HG03159 (cell line): ENCODE data around the gene NCKAP5.

Source experiments
- ATAC-seq: cut with Tn5 transposase; IDR thresholded peaks from one replicate; pipeline ENCODE4 v1.9.1; 2021; ENCODE audit warnings: mild to moderate bottlenecking, moderate library complexity; ENCODE audit not compliant: unreplicated experiment

The NCKAP5 gene

DNA sequence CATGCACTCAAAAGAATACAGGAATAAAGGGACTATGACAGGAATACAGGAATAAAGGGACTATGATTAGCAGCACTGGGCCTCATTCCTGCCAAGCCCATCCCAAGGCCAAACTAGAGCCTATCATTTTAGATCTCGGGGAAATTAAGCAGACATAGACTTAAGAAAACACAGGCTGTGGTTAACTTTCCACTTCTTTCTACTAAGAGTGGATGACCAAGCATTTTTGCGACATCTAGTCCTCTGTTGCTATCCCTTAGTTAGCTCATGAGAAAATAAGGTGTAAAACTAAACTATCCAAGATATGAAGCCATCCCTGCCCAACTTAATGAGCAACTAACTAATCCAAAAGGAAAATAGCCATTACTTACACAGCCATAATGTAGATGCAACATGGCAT lies 904.2 kb downstream of the NCKAP5 start:
- no peak for ATAC-seq

DNA sequence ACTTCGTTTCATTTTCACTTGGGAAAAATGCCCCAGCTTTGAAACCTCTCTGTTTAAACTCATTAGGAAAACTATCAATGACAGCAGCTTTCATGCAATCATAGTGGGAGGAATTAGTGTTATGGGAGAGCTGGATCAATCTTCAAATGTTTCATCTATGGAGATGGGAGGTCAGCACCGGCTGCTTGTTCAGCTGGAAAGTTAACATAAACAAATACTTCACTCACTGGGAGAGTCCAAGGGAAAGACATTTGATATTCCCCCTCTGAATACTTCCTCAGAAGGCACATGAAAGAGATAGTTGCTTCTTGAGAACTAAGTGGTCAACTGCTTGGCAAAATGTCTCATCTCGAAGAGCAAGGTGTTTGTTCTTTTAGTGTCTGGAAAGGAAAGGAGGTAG lies 905.5 kb downstream of the NCKAP5 start:
- no peak for ATAC-seq

DNA sequence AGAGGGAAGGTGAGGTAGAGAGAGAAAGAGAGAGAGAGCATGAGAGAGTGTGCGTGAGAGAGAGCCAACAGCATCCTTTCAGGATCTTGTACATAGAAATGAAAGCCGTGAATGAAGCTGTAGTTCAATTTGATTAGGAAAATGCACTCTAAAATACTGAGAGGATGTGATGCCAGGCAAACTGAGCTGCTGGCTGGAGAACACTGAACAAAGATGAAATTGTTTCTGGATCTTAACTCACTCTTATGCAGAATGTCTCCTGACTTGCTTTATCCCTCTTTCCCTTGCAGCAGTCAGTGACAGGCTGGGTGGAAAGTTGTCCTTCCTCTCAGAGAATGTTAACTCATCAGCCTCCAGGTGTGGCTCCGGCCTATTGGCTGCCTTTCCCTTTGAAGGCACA lies 908.9 kb downstream of the NCKAP5 start:
- ATAC-seq, result no peak

DNA sequence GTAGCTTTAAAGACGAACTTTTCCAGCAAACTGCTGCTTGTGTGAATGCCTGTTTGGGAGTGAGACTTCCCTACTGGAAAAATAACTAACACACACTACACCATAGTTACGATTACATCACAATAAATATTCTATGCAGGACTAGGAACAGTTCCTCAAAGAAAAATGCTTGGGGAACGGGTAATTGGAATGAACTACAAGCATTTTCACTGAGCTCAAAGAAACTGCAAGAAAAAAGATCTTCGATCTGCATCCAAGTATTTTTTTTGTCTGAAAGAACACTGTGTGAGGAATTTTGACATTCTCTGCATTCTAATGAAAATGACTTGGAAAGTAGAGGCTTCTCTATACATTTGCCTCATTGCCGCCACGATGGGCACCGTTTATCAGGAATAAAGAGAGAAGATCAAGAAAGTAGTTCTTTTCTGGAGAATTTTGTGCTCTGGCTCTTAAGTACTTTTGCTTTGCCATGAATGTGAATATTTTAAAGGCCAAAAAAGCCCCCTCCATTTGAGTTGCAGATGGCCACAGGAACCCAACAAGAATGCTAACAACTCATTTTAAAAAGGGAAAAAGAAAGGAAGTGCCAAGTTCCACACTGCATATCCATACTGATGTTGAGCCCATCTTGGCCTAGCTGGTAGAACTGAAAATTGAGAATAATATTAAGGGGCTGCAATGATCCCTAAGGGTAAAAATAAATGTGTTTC lies 911.8 kb downstream of the NCKAP5 start:
- ATAC-seq, result no peak

DNA sequence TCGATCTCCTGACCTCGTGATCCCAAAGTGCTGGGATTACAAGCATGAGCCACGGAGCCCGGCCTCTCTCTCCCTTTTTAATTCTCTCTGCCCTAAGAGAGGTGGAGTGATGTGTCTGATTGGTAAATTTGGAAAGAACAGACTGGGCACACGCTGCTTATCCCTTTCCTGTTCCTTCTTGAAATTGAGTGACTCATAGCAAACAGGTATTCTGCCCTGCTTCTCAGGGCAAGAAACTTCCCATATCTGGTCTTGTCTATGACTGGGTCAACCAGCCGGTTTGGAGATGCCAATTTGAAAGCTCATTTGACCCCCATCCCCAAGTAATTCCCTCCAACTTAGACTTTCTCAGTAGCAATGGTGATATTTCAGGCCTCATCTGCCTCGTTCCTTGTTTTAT lies 913.3 kb downstream of the NCKAP5 start:
- no peak for ATAC-seq

DNA sequence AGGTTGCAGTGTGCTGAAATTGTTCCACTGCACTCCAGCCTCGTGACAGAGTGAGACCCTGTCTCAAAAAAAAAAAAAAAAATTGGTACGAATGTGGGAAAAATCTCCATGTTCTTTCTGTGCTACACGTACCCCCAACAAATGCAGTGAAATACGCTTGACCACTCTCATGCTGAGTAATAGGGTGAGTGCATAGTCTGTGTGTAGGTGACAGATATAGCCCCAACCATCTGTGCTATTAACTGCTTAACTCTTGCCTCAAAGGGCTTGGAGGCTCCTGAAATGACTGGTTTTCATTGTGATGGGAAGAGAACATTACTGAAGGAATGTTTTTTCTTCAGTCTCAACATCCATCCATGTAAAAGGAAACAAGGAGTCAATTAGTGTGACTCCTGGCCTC lies 913.9 kb downstream of the NCKAP5 start:
- no peak for ATAC-seq

DNA sequence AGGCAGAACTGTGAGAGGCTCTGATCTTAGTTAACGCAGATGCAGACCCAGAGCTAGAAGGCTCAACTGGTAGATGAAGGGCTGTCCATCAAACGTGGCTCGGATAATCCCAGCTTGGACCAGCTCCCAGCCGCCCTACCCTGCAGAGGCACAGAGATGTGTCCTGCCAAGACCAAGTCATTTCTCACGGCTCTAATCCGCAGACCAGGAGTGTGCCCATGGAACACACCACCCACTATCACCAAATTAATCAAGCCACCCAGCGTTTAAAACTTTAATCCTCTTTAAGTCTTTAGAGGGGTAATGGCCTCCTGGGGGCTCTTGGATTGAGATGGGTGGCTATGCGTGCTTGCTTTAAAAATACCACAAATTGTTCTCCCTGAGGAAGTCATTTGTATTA lies 915.8 kb downstream of the NCKAP5 start:
- ATAC-seq, result no peak

DNA sequence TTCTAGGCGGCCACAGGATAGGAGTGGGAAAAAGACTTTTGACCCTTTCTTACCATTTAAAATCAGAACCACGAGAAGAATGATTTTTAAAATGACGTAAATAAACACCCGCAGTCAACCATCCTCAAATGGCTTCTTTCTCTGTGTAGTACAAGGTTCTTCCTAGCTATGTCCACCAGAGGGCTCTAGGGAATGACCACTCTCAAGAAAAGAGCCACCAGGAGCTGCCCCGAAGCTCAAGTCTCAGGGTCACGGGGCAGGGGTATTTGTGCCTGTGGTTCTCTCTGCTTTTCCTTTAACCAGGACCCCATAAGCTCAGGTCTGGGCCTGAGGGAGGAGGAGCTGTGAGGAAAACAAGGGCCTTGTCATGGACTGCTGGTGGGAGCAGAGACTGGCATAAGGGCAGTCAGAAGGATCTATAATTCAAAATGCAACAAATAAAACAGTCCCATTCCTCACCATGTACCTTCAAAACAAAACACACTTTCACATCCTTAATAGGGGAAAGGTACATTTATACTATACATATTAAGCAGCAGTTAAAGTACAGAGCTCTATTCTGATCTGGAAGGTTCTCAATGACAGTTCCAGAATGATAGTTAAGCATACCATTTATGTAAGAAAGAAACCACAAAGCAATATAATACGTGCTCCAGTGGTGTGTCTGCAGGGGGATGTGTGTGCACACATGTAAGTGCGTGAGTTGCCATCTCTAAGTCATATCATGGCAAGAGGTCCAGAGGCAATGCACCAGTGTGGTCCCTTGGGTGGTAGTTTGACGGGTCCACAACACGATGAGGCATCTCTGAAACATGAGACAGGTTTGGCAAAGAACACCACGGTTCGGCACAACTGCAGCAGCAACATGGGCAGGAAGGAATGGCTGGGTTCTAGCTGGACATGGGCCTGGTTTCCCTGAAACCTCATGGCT lies 916.9 kb downstream of the NCKAP5 start:
- no peak for ATAC-seq

DNA sequence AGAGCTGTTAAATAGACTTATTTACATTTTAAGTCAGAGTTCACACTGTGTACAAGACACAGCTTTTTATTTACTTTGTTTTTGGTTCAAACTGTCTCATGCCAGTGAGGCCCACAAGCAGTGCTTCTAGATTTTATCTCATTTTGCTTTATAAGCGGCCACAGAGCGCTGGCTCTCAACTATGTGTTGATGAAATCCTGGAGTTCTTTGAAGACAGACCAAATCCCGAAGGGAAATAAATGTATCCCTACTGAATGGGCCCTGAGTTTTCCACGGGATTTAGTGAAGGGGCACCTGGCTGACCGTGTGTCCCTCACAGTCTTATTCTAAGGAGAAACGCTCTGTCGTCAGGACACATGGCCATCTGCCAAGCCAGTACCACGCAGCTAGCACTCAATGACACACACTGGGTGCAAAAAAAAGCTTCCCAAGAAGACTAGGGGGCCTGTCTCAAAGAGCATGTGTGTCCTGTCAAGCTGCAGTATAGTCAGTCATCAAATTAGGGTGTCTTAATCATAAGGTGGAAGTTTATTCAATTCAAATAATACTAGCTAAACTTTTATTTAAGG lies 921.6 kb downstream of the NCKAP5 start:
- no peak for ATAC-seq

DNA sequence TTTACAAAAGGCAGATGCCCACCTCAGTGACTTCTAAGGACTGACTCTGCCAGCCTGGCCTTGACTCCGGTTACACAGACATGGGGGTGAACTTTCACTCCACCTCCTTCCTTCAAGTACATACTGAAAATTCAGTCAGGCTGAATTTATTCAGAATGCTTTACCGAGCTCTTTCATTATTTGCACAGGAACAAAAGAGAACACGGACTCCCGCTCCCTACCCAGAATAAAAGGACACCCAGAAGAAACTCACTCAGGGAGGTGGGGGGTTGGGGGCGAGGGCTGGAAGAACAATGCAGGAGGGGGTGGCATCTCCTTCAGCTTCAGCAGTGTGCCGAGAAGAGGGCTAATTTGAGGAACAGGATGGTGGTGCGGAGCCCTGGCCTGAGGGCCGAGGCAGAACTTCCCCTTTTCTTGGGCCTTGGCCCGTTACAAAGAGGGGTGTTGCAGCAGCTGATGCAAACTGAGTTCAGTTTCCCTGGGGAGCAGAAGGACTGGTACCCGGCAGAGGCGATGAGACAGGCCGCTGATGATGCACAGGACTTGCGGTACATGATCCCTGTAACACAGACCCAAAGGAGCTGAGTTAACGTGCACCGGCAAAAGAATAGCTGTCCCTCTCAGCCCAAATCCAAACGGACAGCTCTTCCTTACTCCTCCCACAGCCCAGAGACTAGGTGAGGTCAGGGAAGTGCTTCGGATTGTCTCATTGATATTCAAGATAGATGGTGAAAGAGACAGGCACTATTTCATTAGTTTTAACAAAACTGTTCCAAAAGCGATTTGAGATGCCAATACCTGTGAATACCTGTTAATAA lies 922.3 kb downstream of the NCKAP5 start:
- no peak for ATAC-seq

DNA sequence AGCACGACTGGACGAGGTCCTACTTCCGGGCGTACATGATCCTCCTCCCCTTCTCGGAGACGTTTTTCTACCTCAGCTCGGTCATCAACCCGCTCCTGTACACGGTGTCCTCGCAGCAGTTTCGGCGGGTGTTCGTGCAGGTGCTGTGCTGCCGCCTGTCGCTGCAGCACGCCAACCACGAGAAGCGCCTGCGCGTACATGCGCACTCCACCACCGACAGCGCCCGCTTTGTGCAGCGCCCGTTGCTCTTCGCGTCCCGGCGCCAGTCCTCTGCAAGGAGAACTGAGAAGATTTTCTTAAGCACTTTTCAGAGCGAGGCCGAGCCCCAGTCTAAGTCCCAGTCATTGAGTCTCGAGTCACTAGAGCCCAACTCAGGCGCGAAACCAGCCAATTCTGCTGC lies 923.1 kb downstream of the NCKAP5 start:
- ATAC-seq, result no peak

DNA sequence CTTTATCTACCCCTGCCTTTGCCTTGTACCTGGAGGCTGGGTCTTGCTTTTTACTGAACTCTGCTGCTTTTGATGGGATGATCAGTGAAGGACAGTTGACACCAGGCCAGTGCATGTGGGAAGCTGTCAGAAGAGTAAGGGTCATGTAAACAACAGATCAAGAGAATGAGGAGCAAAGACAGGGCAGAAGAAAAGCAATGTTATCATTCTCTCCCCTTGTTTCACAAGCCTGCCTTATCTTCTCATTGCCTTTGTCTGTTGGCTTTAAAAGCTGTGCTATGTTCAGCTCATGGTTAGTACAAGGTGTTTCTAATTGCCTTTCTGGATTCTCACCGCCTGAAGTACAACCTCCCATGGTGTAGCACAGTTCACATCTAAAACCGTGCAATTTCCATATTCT lies 925.8 kb downstream of the NCKAP5 start:
- no peak for ATAC-seq

DNA sequence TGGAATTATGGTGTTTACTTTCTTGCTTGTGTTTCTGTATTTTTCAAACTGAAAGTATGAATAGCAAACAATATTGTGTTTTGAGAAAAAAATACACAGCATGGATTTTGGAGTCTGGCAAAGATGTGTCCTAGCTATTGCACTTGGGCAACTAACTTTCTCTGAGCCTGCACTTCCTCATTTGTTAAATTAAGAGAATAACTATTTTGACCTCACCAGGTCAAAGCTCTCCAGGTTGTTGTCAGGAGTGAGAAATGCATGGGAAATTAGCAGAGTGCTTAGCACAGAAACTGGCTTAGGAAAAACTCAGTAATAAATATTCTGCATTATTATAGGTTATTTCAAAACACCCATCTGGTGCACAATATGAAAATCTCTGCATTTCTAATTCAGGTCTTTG lies 926.4 kb downstream of the NCKAP5 start:
- ATAC-seq, result no peak

DNA sequence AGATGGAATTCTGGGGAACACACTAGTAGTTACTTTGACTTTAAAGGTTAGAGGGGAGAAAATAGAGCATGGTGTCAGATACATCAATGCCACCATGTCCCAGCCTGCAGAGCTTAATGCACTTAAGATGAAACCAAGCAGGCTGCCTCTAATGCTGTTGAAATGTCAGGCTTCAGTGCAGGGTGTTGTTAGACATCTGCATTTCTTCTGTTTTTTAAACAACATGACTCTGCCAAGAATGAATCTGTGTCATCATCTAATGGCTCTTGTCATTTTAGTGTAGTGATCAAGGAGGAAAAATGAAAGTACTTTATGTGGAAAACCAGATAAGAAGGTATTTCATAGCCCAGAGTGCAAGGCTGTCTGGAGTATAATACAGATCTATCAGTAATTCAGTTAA lies 928.1 kb downstream of the NCKAP5 start:
- ATAC-seq, result no peak

DNA sequence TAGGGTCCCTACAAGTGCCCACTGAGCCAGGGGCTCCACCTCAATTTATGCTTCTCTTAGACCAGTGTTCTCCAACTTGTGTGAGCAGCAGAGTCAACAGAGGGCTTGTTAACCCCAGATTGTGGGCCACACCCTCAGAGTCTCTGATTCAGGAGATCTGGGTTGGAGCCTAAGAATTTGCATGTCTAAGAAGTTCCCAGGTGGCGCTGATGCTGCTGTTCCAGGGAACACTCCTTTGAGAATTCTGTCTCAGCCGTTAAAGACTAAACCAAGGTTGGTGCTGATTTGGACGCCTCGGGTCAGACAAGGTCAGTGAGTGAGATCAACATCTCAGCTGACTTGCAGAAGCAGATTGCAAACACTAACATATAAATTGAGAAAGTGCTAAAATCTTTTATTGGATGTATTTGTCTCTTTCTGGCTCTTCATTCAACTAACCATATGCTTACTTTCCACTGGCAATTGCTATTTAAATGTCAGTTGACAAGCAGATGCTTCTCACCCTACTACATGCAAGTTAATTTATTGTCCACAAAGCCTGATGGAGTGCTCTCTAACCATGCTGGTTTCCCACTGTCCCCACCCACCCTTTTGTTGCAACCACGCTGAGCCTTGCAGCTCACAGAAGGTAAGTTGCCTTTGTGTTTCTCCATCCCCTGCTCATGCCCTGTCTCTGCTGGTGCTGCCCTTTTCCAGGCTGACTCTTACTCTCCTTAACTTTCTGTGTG lies 929.8 kb downstream of the NCKAP5 start:
- no peak for ATAC-seq

DNA sequence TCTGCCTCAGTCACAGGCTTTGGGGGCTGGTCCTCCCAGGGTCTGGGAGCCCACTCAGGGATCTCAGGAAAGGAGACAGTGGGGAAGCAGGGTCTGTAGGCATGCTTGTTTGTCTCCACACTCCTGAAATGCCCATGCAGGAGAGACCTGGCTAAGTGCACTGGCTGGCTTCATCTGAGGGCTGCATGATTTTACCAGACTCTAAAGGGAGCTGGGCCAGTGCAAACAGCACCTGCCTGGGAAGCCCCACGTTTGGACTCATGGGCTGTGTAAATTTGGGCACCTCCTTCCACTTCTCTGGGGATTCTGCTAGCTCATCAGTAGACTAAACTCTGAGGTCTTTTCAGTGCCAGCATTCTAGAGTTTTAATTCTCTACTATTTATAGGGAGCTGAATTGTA lies 931.9 kb downstream of the NCKAP5 start:
- no peak for ATAC-seq

DNA sequence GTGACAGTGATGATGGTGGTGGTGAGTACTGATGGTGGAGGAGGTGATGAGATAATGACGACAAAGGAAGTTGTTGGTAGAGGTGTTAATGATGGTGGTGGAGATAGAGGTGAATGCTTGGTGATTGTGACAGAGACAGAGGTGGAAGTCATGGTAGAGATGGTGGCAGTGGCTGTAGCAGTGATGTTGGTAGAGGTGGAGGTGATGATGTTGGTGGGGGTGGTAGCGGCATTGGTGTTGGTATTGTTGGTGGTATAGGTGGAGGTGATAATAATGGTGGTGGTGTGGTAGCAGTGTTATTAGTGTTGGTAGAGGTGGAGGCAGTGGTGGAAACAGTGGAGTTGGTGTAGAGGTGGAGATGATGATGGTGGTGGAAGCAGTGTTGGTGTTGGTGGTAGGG lies 934.6 kb downstream of the NCKAP5 start:
- ATAC-seq, result no peak

DNA sequence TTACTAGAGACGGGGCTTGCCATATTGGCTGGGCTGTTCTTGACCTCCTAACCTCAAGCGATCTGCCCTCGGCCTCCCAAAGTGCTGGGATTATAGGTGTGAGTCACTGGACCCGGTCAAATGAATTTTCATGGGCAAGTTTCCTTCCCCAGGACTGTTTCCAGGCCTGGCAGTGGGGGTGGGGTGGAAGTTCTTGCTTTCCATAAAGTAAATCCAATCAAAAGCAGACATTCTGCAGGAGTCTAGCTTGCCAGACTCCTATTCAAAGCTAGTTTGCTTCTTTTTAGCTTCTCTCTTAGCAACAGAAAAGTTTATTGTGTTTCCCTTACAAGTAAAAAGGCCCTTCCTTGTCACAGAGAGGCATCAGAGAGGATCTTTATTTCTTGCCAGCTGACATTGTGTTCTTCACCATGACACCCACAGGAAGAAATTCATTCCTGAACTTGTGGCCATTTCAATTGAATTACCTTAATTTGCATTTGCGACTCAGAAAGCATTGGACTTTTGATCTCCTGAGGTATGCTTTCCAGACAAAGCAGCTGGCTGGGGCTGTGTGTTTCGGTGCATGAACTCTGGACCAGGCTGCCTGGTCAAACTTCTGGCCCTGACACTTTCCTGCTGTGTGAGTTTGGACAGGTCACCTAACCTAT lies 936.1 kb downstream of the NCKAP5 start:
- ATAC-seq, result no peak

DNA sequence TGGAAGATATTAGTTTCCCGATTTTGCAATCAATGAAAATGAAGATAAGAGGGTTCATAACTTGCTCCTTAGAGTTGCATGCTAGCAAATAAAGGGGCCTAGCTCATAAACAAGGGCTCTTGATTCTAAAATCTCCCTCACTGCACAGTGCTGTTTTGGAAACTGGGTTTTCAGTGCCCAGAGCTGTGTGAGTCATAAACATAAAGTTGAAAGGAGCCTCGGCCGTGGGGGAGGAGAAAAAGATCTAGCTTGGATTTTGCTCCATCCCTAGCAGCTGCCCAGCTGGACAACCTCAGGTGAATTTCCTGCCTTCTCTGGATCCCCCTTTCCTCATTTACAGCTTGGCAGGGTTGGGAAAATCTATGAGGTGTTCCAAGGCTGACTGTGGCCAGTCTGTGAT lies 940.7 kb downstream of the NCKAP5 start:
- no peak for ATAC-seq
